Measurements from ENCODE around the gene PTGFR.

GRCh38 chr1:78520216-78520615 lies 29.4 kb downstream of the PTGFR start:
- TF ChIP-seq CTCF (conservative IDR thresholded peaks at IDR 0.05) (no peak), ZFX (IDR thresholded peaks at IDR 0.05) (no peak)

Data from C4-2B (cell line).